ENCODE data around the gene RTRAF. TPM values are rescaled to one million over a fixed set of nuclear protein-coding genes. Genes with fewer than 3 reads are reported as not detected.

The RTRAF gene
- total and polyA plus RNA-seq, 9 of the 15 experiments (the other 6 are each of a cell fraction or from before 2014, with no cell fraction given) = 126 to 204 (median 155) TPM

- CTCF ChIA-PET (ENCODE audit: low intra/inter-chr PET ratio) = no interaction called here
- H3K9ac ChIP-seq (ENCODE audit: insufficient read depth in 1 of 2, low read depth in 2 of 2, low read length in 2 of 2) = no peak overlapping the region
- DNase-seq (ENCODE audit: extremely low read depth in 1 of 4, low spot score in 3 of 4) = no peak
- no peaks in the 10 kb centered on the region for H3K4me1 ChIP-seq (replicated peaks in 1 of 2; ENCODE audit: control insufficient read depth in 2 of 2, insufficient read depth in 2 of 2, low read length in 2 of 2)
- H3K4me2 ChIP-seq (ENCODE audit: insufficient read depth, low read length) = no peak overlapping the region
- no peaks in the 10 kb centered on the region for H3K36me3 ChIP-seq (ENCODE audit: control insufficient read depth, insufficient read depth, low read length)
- FAIRE-seq = no peak
- BruUV-seq (replicated peaks) = no TSS peak
- in situ Hi-C loops (cut with MboI) = no loop called here
- ATAC-seq = no peak
- no peak overlapping the region for H3K4me3 ChIP-seq
- POLR2A ChIA-PET = no interaction called here
- intact Hi-C loops (cut with micrococcal nuclease) = no loop called here
- no peaks in the 10 kb centered on the region for H3K79me2 ChIP-seq (ENCODE audit: control insufficient read depth, insufficient read depth, low read length)
- 11% methylated on average over 1 of the region's 1 CpG for WGBS (ENCODE audit: insufficient coverage, low coverage, missing lambda C conversion rate)
- no peaks in the 10 kb centered on the region for H3K9me1 ChIP-seq (ENCODE audit: control insufficient read depth, insufficient read depth, low read length)
- no peak for TF ChIP-seq ZNF551 (CRISPR knock-in tag; IDR thresholded peaks at IDR 0.05)
- TF ChIP-seq SMAD2 (IDR thresholded peaks at IDR 0.05; ENCODE audit: low read depth, low read length) = no peak
- TF ChIP-seq CBFB (CRISPR knock-in tag; IDR thresholded peaks at IDR 0.05) = no peak
- TF ChIP-seq, protein P1, sequence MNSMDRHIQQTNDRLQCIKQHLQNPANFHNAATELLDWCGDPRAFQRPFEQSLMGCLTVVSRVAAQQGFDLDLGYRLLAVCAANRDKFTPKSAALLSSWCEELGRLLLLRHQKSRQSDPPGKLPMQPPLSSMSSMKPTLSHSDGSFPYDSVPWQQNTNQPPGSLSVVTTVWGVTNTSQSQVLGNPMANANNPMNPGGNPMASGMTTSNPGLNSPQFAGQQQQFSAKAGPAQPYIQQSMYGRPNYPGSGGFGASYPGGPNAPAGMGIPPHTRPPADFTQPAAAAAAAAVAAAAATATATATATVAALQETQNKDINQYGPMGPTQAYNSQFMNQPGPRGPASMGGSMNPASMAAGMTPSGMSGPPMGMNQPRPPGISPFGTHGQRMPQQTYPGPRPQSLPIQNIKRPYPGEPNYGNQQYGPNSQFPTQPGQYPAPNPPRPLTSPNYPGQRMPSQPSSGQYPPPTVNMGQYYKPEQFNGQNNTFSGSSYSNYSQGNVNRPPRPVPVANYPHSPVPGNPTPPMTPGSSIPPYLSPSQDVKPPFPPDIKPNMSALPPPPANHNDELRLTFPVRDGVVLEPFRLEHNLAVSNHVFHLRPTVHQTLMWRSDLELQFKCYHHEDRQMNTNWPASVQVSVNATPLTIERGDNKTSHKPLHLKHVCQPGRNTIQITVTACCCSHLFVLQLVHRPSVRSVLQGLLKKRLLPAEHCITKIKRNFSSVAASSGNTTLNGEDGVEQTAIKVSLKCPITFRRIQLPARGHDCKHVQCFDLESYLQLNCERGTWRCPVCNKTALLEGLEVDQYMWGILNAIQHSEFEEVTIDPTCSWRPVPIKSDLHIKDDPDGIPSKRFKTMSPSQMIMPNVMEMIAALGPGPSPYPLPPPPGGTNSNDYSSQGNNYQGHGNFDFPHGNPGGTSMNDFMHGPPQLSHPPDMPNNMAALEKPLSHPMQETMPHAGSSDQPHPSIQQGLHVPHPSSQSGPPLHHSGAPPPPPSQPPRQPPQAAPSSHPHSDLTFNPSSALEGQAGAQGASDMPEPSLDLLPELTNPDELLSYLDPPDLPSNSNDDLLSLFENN (IDR thresholded peaks at IDR 0.05; ENCODE audit: low read depth in 2 of 2, low read length in 2 of 2) = no peak
- TF ChIP-seq ZNF780A (CRISPR knock-in tag; IDR thresholded peaks at IDR 0.05) = no peak
- TF ChIP-seq SP1 (CRISPR knock-in tag; IDR thresholded peaks at IDR 0.05) = no peak
- TF ChIP-seq XRCC5 (IDR thresholded peaks at IDR 0.05; ENCODE audit: low read depth, low read length) = no peak
- no peak for TF ChIP-seq ZNF316 (IDR thresholded peaks at IDR 0.05)
- TF ChIP-seq ZNF212 (CRISPR knock-in tag; IDR thresholded peaks at IDR 0.05) = no peak
- no peak for TF ChIP-seq PTRF (tag; IDR thresholded peaks at IDR 0.05)
- no peak for TF ChIP-seq RBM25 (IDR thresholded peaks at IDR 0.05; ENCODE audit: low read depth, low read length, severe bottlenecking)
- TF ChIP-seq ZFPM2 (CRISPR knock-in tag; IDR thresholded peaks at IDR 0.05) = no peak
- TF ChIP-seq ZNF740 (CRISPR knock-in tag; IDR thresholded peaks at IDR 0.05) = no peak
- TF ChIP-seq ZNF740 (tag; IDR thresholded peaks at IDR 0.05) = no peak
- no peak for TF ChIP-seq CBX1 (IDR thresholded peaks at IDR 0.05; ENCODE audit: low read depth)
- no peak for TF ChIP-seq TEAD4 (IDR thresholded peaks at IDR 0.05; ENCODE audit: low read length)
- TF ChIP-seq TEAD4 (CRISPR knock-in tag; IDR thresholded peaks at IDR 0.05; ENCODE audit: borderline replicate concordance) = no peak
- TF ChIP-seq DMBX1 (CRISPR knock-in tag; IDR thresholded peaks at IDR 0.05; ENCODE audit: borderline replicate concordance) = no peak
- no peak overlapping the region for H3K27ac ChIP-seq (ENCODE audit: extremely low read depth, low read depth, low read length)
- no peaks in the 10 kb centered on the region for H4K20me1 ChIP-seq (replicated peaks; ENCODE audit: control insufficient read depth, insufficient read depth, low read length)
- H3K27me3 ChIP-seq (ENCODE audit: control insufficient read depth in 2 of 2, insufficient read depth in 2 of 2, low read length in 2 of 2) = no peaks in the 10 kb centered on the region
- no peaks in the 10 kb centered on the region for H3K9me3 ChIP-seq (replicated peaks; ENCODE audit: control insufficient read depth, insufficient read depth, low read depth, low read length)
- no peak overlapping the region for H2AFZ ChIP-seq (ENCODE audit: low read depth, low read length)
These were observed 29.4 kb upstream of the RTRAF start for GRCh38 chr14:51959928-51960327.

Data from K562 (cell line).